Loucy (cell line): ENCODE data around the gene FHIT.
"Not testable (repeated sequence)": the region's sequence is repeated elsewhere in the genome, so short reads cannot be mapped to it uniquely, and the experiment has no call there.

Source experiments
- H2AFZ ChIP-seq: fragments of 200-600 bp; sonication (generic); 2 replicates; pipeline ENCODE4 v1.6.0; 2016; ENCODE audit warnings: antibody characterized with exemption, mild to moderate bottlenecking, low read length, moderate library complexity
- H3F3A ChIP-seq: fragments of 200-600 bp; 2 replicates; pipeline ENCODE4 v1.6.0; 2016; ENCODE audit warnings: antibody characterized with exemption, low read depth, mild to moderate bottlenecking
- H3K27me3 ChIP-seq: fragments of 200-600 bp; sonication (generic); 2 replicates; pipeline ENCODE4 v1.6.1; 2014; ENCODE audit warnings: low read length, mild to moderate bottlenecking; ENCODE audit not compliant: insufficient read depth, poor library complexity, severe bottlenecking
- H3K36me3 ChIP-seq: fragments of 200-600 bp; sonication (generic); 2 replicates; pipeline ENCODE4 v1.6.1; 2016; ENCODE audit warnings: low read length; ENCODE audit not compliant: insufficient read depth
- H3K4me1 ChIP-seq: fragments of 200-600 bp; sonication (generic); 2 replicates; pipeline ENCODE4 v1.5.1; 2014; ENCODE audit warnings: low read length, mild to moderate bottlenecking; ENCODE audit not compliant: insufficient read depth, poor library complexity, severe bottlenecking
- H3K4me2 ChIP-seq: fragments of 200-600 bp; sonication (generic); 2 replicates; pipeline ENCODE4 v1.6.0; 2014; ENCODE audit warnings: antibody characterized with exemption, low read length, low read depth, mild to moderate bottlenecking; ENCODE audit not compliant: poor library complexity, severe bottlenecking
- H3K4me3 ChIP-seq: fragments of 200-600 bp; sonication (generic); 2 replicates; pipeline ENCODE4 v1.5.1; 2014; ENCODE audit warnings: low read length, mild to moderate bottlenecking, mixed read lengths; ENCODE audit not compliant: poor library complexity, severe bottlenecking
- H3K79me2 ChIP-seq: fragments of 200-600 bp; sonication (generic); 2 replicates; pipeline ENCODE4 v1.6.1; 2014; ENCODE audit warnings: low read length; ENCODE audit not compliant: insufficient read depth
- H3K9ac ChIP-seq: fragments of 200-600 bp; sonication (generic); 2 replicates; pipeline ENCODE4 v1.6.0; 2014; ENCODE audit warnings: mild to moderate bottlenecking, low read depth, low read length, moderate library complexity; ENCODE audit not compliant: poor library complexity, severe bottlenecking
- H3K9me2 ChIP-seq: fragments of 200-600 bp; sonication (generic); replicated peaks from 2 replicates; pipeline ENCODE4 v1.6.1; 2016; ENCODE audit warnings: low read depth, low read length, mixed read lengths
- H3K9me3 ChIP-seq: fragments of 200-600 bp; sonication (generic); 2 replicates; pipeline ENCODE4 v1.6.1; 2014; ENCODE audit warnings: mild to moderate bottlenecking, antibody characterized with exemption, low read length, low read depth; ENCODE audit not compliant: insufficient read depth
- H4K20me1 ChIP-seq: fragments of 200-600 bp; sonication (generic); 2 replicates; pipeline ENCODE4 v1.6.0; 2014; ENCODE audit warnings: antibody characterized with exemption, low read length, mild to moderate bottlenecking; ENCODE audit not compliant: insufficient read depth, poor library complexity, severe bottlenecking
- CTCF ChIP-seq: fragments of 200-600 bp; sonication (generic); conservative IDR thresholded peaks from 2 replicates; pipeline ENCODE4 v1.5.1; 2014; ENCODE audit warnings: mild to moderate bottlenecking, antibody characterized with exemption, low read length
- EZH2phosphoT487 ChIP-seq: fragments of 200-600 bp; IDR thresholded peaks from 2 replicates; pipeline ENCODE4 v1.6.1; 2018; ENCODE audit warnings: antibody characterized with exemption, mild to moderate bottlenecking, moderate library complexity, borderline replicate concordance

FHIT gene

GRCh38 chr3:59935025-59935424 is 1316.2 kb downstream of the FHIT start:
- no peaks in the 10 kb centered on the region for H3K9me3 ChIP-seq
- no peak overlapping the region for H3K4me3 ChIP-seq
- TF ChIP-seq EZH2phosphoT487, result no peak
- no peak for TF ChIP-seq CTCF
- H2AFZ ChIP-seq, result no peak overlapping the region
- H3K79me2 ChIP-seq, result no peaks in the 10 kb centered on the region
- no peaks in the 10 kb centered on the region for H3K27me3 ChIP-seq
- H3K4me2 ChIP-seq, result no peak overlapping the region
- H3K36me3 ChIP-seq, result no peaks in the 10 kb centered on the region
- no peaks in the 10 kb centered on the region for H3F3A ChIP-seq
- H4K20me1 ChIP-seq, result no peaks in the 10 kb centered on the region
- H3K9ac ChIP-seq, result no peak overlapping the region
- H3K4me1 ChIP-seq, result no peaks in the 10 kb centered on the region
- no peaks in the 10 kb centered on the region for H3K9me2 ChIP-seq

DNA sequence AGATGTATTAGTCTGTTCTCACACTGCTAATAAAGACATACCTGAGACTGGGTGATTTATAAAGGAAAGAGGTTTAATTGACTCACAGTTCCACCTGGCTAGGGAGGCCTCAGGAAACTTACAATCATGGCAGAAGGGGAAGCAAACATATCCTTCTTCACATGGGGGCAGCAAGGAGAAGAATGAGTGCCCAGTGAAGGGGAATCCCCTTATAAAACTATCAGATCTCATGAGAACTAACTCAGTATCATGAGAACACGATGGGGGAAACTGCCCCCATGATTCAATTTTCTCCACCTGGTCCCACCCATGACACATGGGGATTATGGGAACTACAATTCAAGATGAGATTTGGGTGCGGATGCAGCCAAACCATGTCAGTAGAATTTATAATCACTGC is 1316.7 kb downstream of the FHIT start:
- not testable (repeated sequence) for H3K27me3 ChIP-seq, H3K9me2 ChIP-seq, H4K20me1 ChIP-seq, H3K4me1 ChIP-seq, H3K9me3 ChIP-seq, H3F3A ChIP-seq, H2AFZ ChIP-seq, H3K79me2 ChIP-seq, H3K4me2 ChIP-seq, H3K36me3 ChIP-seq, H3K9ac ChIP-seq, H3K4me3 ChIP-seq

DNA sequence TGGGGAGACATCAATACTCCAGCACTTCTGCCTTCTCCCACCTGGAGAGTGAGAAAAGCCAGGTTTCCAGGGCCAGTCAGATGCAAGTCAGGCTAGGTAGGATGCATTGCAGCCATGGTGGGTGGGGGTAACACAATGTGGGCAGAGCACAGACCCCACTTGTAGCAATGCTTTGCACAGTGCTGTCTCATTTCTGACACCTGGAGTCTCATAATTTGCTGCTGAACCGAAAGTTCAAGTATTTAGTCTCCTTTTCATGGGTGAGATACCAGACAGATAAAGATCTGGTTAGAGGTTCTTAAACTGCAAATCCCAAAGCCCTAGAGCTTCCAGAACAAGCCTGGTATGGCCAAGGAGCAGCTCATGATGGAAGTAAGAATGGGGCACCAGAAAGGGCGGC is 1321.1 kb downstream of the FHIT start:
- H3K27me3 ChIP-seq, result no peaks in the 10 kb centered on the region
- no peak overlapping the region for H3K4me3 ChIP-seq
- H2AFZ ChIP-seq, result no peak overlapping the region
- H4K20me1 ChIP-seq, result no peaks in the 10 kb centered on the region
- no peaks in the 10 kb centered on the region for H3K36me3 ChIP-seq
- no peaks in the 10 kb centered on the region for H3K4me1 ChIP-seq
- H3K9me2 ChIP-seq, result no peaks in the 10 kb centered on the region
- H3F3A ChIP-seq, result no peaks in the 10 kb centered on the region
- no peaks in the 10 kb centered on the region for H3K9me3 ChIP-seq
- no peaks in the 10 kb centered on the region for H3K79me2 ChIP-seq
- no peak overlapping the region for H3K4me2 ChIP-seq
- H3K9ac ChIP-seq, result no peak overlapping the region
- no peak for TF ChIP-seq EZH2phosphoT487
- no peak for TF ChIP-seq CTCF

DNA sequence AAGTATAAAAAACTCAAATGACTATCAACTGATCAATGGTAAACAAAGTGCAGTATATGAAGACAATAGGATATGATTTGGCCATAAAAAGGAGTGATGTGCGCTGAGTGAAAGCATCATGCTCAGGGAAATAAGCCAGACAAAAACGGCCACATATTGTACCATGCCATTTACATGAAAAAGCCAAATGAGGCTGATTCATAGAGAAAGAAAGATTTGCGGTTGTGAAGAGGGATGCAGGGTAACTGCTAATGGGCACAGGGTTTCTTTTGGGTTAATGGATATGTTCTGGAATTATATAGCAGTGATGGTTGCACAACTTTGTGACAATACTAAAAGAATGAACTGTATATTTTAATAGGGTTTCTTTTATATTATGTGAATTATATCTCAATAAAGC is 1324.2 kb downstream of the FHIT start:
- Histone ChIP-seq H4K20me1 (no peaks in the 10 kb centered on the region), H3K4me1 (no peaks in the 10 kb centered on the region), H2AFZ (no peak overlapping the region), H3F3A (no peaks in the 10 kb centered on the region), H3K9ac (no peak overlapping the region), H3K79me2 (no peaks in the 10 kb centered on the region), H3K4me2 (no peak overlapping the region), H3K27me3 (no peaks in the 10 kb centered on the region), H3K9me2 (no peaks in the 10 kb centered on the region), H3K9me3 (no peaks in the 10 kb centered on the region), H3K36me3 (no peaks in the 10 kb centered on the region), H3K4me3 (no peak overlapping the region)
- TF ChIP-seq EZH2phosphoT487, result no peak
- TF ChIP-seq CTCF, result no peak
